Neuronal stem cell (in vitro differentiated cells): ENCODE measurements around the gene VDR.

ENCODE experiments used
- DNase-seq: peaks from one replicate; pipeline ENCODE4 v3.0.0-alpha.2; 2013; ENCODE audit warnings: low spot score
- H2AFZ ChIP-seq: one replicate; pipeline ENCODE4 v1.6.1; 2013; ENCODE audit warnings: mild to moderate bottlenecking, low read length, inconsistent platforms
- H2AK5ac ChIP-seq: 2 replicates; pipeline ENCODE4 v1.6.1; 2013; ENCODE audit warnings: low read depth, mild to moderate bottlenecking, inconsistent platforms, low read length, moderate library complexity, mixed read lengths
- H2BK120ac ChIP-seq: 2 replicates; pipeline ENCODE4 v1.6.1; 2013; ENCODE audit warnings: low read depth, mild to moderate bottlenecking, inconsistent platforms, low read length, moderate library complexity, mixed read lengths
- H2BK12ac ChIP-seq: one replicate; pipeline ENCODE4 v1.6.1; 2013; ENCODE audit warnings: low read length, inconsistent platforms
- H2BK15ac ChIP-seq: 2 replicates; pipeline ENCODE4 v1.6.1; 2013; ENCODE audit warnings: mild to moderate bottlenecking, low read length, inconsistent platforms, mixed read lengths
- H2BK5ac ChIP-seq: one replicate; pipeline ENCODE4 v1.6.1; 2013; ENCODE audit warnings: inconsistent platforms, mild to moderate bottlenecking, low read length, moderate library complexity
- H3K14ac ChIP-seq: one replicate; pipeline ENCODE4 v1.6.1; 2013; ENCODE audit warnings: low read length, inconsistent platforms
- H3K18ac ChIP-seq: 2 replicates; pipeline ENCODE4 v1.6.1; 2013; ENCODE audit warnings: low read length, inconsistent platforms
- H3K23ac ChIP-seq: 2 replicates; pipeline ENCODE4 v1.6.1; 2013; ENCODE audit warnings: low read depth, mild to moderate bottlenecking, mixed read lengths, low read length, inconsistent platforms; ENCODE audit not compliant: poor library complexity
- H3K27ac ChIP-seq: replicated peaks from 3 replicates; pipeline ENCODE4 v1.5.1; 2013; ENCODE audit warnings: low read length, inconsistent platforms
- H3K27me3 ChIP-seq, 3 experiments: 2 replicates each; pipeline ENCODE4 v1.6.1; 2013; ENCODE audit warnings: low read length in 3 of 3, mild to moderate bottlenecking in 2 of 3, inconsistent platforms in 1 of 3, low read depth in 1 of 3, mixed read lengths in 1 of 3, moderate library complexity in 1 of 3; ENCODE audit not compliant: control insufficient read depth in 3 of 3, insufficient read depth in 3 of 3
- H3K36me3 ChIP-seq, 2 donors: replicated peaks in 1 of 2; 2 replicates each; pipeline ENCODE4 v1.6.1; 2013; ENCODE audit warnings: low read length in 2 of 2; ENCODE audit not compliant: control insufficient read depth in 2 of 2, insufficient read depth in 2 of 2
- H3K4ac ChIP-seq: 2 replicates; pipeline ENCODE4 v1.6.1; 2013; ENCODE audit warnings: inconsistent platforms, mild to moderate bottlenecking, low read length, moderate library complexity
- H3K4me1 ChIP-seq, 2 donors: 1 replicate in 1 of 2; 2 replicates in 1 of 2; pipeline ENCODE4 v1.6.1; 2013; ENCODE audit warnings: low read length in 2 of 2, low read depth in 1 of 2; ENCODE audit not compliant: control insufficient read depth in 2 of 2, insufficient read depth in 1 of 2
- H3K4me2 ChIP-seq: one replicate; pipeline ENCODE4 v1.6.1; 2013; ENCODE audit warnings: mild to moderate bottlenecking, low read length, inconsistent platforms; ENCODE audit not compliant: insufficient read depth, poor library complexity, severe bottlenecking
- H3K4me3 ChIP-seq, 2 donors: 2 replicates each; pipeline ENCODE4 v1.5.1; 2013; ENCODE audit warnings: low read length in 2 of 2, mild to moderate bottlenecking in 2 of 2, inconsistent platforms in 1 of 2, moderate library complexity in 1 of 2
- H3K79me1 ChIP-seq: one replicate; pipeline ENCODE4 v1.6.1; 2013; ENCODE audit warnings: low read depth, mild to moderate bottlenecking, inconsistent platforms, low read length, moderate library complexity
- H3K9ac ChIP-seq: one replicate; pipeline ENCODE4 v1.6.1; 2013; ENCODE audit warnings: mild to moderate bottlenecking, low read depth, low read length, inconsistent platforms; ENCODE audit not compliant: poor library complexity
- H3K9me3 ChIP-seq, 2 donors: replicated peaks in 1 of 2; 2 replicates each; pipeline versions ENCODE3 to v1.6.1; 2013; ENCODE audit warnings: low read length in 2 of 2, mild to moderate bottlenecking in 2 of 2, inconsistent platforms in 1 of 2, low read depth in 1 of 2, mixed read lengths in 1 of 2, moderate library complexity in 1 of 2; ENCODE audit not compliant: control insufficient read depth in 2 of 2, insufficient read depth in 1 of 2
- H4K8ac ChIP-seq: one replicate; pipeline ENCODE4 v1.6.1; 2013; ENCODE audit warnings: low read depth, mild to moderate bottlenecking, inconsistent platforms, low read length, moderate library complexity
- H4K91ac ChIP-seq: one replicate; pipeline ENCODE4 v1.6.1; 2013; ENCODE audit warnings: low read length, low read depth, mild to moderate bottlenecking, inconsistent platforms; ENCODE audit not compliant: poor library complexity
- WGBS, 2 donors: extraction: QIAGEN DNeasy Blood & Tissue Kit; methylation state at CpG; one replicate each; pipeline ENCODE4 v1.1.7; 2013; ENCODE audit warnings: missing lambda C conversion rate in 2 of 2, mixed read lengths in 1 of 2; ENCODE audit not compliant: insufficient read length in 2 of 2, insufficient replicate concordance in 1 of 2; ENCODE audit errors: extremely low coverage in 2 of 2; 5-methylcytosine and 5-hydroxymethylcytosine counted together

Gene VDR

GRCh38 chr12:47834199-47834903 lies 70.4 kb downstream of the VDR start:
- Histone ChIP-seq H3K9ac (no peak overlapping the region), H3K4me1 (peaks cover 7 to 31% of the 10 kb centered on the region in 2 donors), H2BK120ac (no peak overlapping the region), H2AFZ (no peak overlapping the region), H3K18ac (peak overlapping the region; percentile 88), H3K4me3 (no peak overlapping the region), H2BK12ac (no peak overlapping the region), H3K14ac (no peak overlapping the region), H3K4ac (peak overlapping the region; percentile 5), H3K9me3 (no peaks in the 10 kb centered on the region), H3K79me1 (no peaks in the 10 kb centered on the region), H2BK15ac (no peak overlapping the region), H3K27ac (no peak overlapping the region), H2BK5ac (peak overlapping the region; percentile 0), H3K27me3 (peaks cover 0 to 2% (median 0%) of the 10 kb centered on the region in 3 experiments), H4K91ac (no peak overlapping the region), H3K36me3 (no peaks in the 10 kb centered on the region), H3K4me2 (no peak overlapping the region), H3K23ac (peak overlapping the region; percentile 10), H4K8ac (no peak overlapping the region), H2AK5ac (peak overlapping the region; percentile 88)
- WGBS, 2 donors: no CpG with 5 or more reads among the region's 8 CpGs
- no peak for DNase-seq

- no peak overlapping the region for H3K9ac ChIP-seq
Observed at GRCh38 chr12:47833591-47834012, 71.2 kb downstream of the VDR start.

GRCh38 chr12:47832263-47832933 lies 72.4 kb downstream of the VDR start:
- no peak for DNase-seq
- H2BK5ac ChIP-seq: peak overlapping the region; percentile 27
- peak overlapping the region; percentile 60 for H2BK12ac ChIP-seq
- H3K9me3 ChIP-seq: no peaks in the 10 kb centered on the region
- peak overlapping the region; percentile 68 for H2AK5ac ChIP-seq
- H2AFZ ChIP-seq: no peak overlapping the region
- peak overlapping the region; percentile 28 for H2BK120ac ChIP-seq
- H3K79me1 ChIP-seq: no peaks in the 10 kb centered on the region
- H3K9ac ChIP-seq: no peak overlapping the region
- H3K4me2 ChIP-seq: no peak overlapping the region
- no peak overlapping the region for H3K4me3 ChIP-seq
- no peak overlapping the region for H3K14ac ChIP-seq
- H3K36me3 ChIP-seq: no peaks in the 10 kb centered on the region
- no peak overlapping the region for H4K91ac ChIP-seq
- no peak overlapping the region for H3K27ac ChIP-seq
- H2BK15ac ChIP-seq: peak overlapping the region; percentile 79
- no CpG with 5 or more reads among the region's 13 CpGs for whole genome bisulfite sequencing, 2 donors
- H3K23ac ChIP-seq: peak overlapping the region; percentile 8
- H3K18ac ChIP-seq: peak overlapping the region; percentile 19
- no peak overlapping the region for H4K8ac ChIP-seq
- no peak overlapping the region for H3K4ac ChIP-seq
- no peaks in the 10 kb centered on the region for H3K27me3 ChIP-seq
- H3K4me1 ChIP-seq: peaks cover 14 to 37% of the 10 kb centered on the region in 2 donors

More at GRCh38 chr12:47833591-47834012, 71.2 kb downstream of the VDR start:
- Histone ChIP-seq H3K4me1 (peaks cover 12 to 37% of the 10 kb centered on the region in 2 donors), H2BK120ac (no peak overlapping the region), H3K4me2 (no peak overlapping the region), H3K14ac (peak overlapping the region; percentile 10), H3K9me3 (no peaks in the 10 kb centered on the region), H3K27ac (no peak overlapping the region), H3K4me3 (no peak overlapping the region), H2AFZ (no peak overlapping the region), H3K27me3 (no peaks in the 10 kb centered on the region), H2BK5ac (no peak overlapping the region), H3K79me1 (no peaks in the 10 kb centered on the region), H2BK12ac (peak overlapping the region; percentile 51), H2BK15ac (peak overlapping the region; percentile 84), H4K91ac (no peak overlapping the region), H3K36me3 (no peaks in the 10 kb centered on the region), H3K23ac (no peak overlapping the region), H3K4ac (no peak overlapping the region), H2AK5ac (peak overlapping the region; percentile 70), H3K18ac (peak overlapping the region; percentile 57), H4K8ac (no peak overlapping the region)
- no peak for DNase-seq
- WGBS, 2 donors: no CpG with 5 or more reads among the region's 12 CpGs

GRCh38 chr12:47829584-47829983 lies 75.2 kb downstream of the VDR start:
- peaks cover 13% of the 10 kb centered on the region in 2 donors for H3K4me1 ChIP-seq
- peak overlapping the region; percentile 91 for H2AFZ ChIP-seq
- no peaks in the 10 kb centered on the region for H3K79me1 ChIP-seq

More at GRCh38 chr12:47829584-47829983, 75.2 kb downstream of the VDR start:
- H2BK5ac ChIP-seq: no peak overlapping the region
- no peaks in the 10 kb centered on the region for H3K9me3 ChIP-seq
- DNase-seq: no peak
- no peak overlapping the region for H3K18ac ChIP-seq
- no peak overlapping the region for H3K23ac ChIP-seq
- no peak overlapping the region for H3K4me3 ChIP-seq
- H3K9ac ChIP-seq: no peak overlapping the region
- no peaks in the 10 kb centered on the region for H3K27me3 ChIP-seq
- no peak overlapping the region for H3K27ac ChIP-seq
- no peak overlapping the region for H4K8ac ChIP-seq
- no CpG with 5 or more reads among the region's 4 CpGs for WGBS, 2 donors
- no peak overlapping the region for H3K4ac ChIP-seq
- no peak overlapping the region for H3K4me2 ChIP-seq
- H3K14ac ChIP-seq: no peak overlapping the region
- no peak overlapping the region for H2BK120ac ChIP-seq
- no peak overlapping the region for H2BK12ac ChIP-seq
- H2BK15ac ChIP-seq: no peak overlapping the region
- H2AK5ac ChIP-seq: no peak overlapping the region
- H3K36me3 ChIP-seq: no peaks in the 10 kb centered on the region
- no peak overlapping the region for H4K91ac ChIP-seq
